H9 (cell line): ENCODE data around the gene WDR55. TPM values are rescaled to one million over a fixed set of nuclear protein-coding genes. Genes with fewer than 3 reads are reported as not detected.
"Not testable (repeated sequence)": the region's sequence is repeated elsewhere in the genome, so short reads cannot be mapped to it uniquely, and the experiment has no call there.

Experiments used
- DNase-seq: peaks from one replicate; pipeline ENCODE4 v3.0.0-alpha.2; 2017
- H2AFZ ChIP-seq: one replicate; pipeline ENCODE4 v1.6.1; 2013; ENCODE audit warnings: mild to moderate bottlenecking, low read length, control low read depth, moderate library complexity
- H2AK5ac ChIP-seq: 2 replicates; pipeline ENCODE4 v1.6.1; 2013; ENCODE audit warnings: low read length, control low read depth, mixed read lengths; ENCODE audit not compliant: insufficient read length
- H2BK120ac ChIP-seq: one replicate; pipeline ENCODE4 v1.6.1; 2013; ENCODE audit warnings: low read depth, mild to moderate bottlenecking, low read length, control low read depth, inconsistent platforms; ENCODE audit not compliant: poor library complexity, severe bottlenecking
- H2BK12ac ChIP-seq: 2 replicates; pipeline ENCODE4 v1.6.1; 2013; ENCODE audit warnings: low read length, control low read depth, mixed read lengths, low read depth; ENCODE audit not compliant: insufficient read length
- H2BK15ac ChIP-seq: 2 replicates; pipeline ENCODE4 v1.6.1; 2013; ENCODE audit warnings: low read depth, low read length, control low read depth
- H2BK20ac ChIP-seq: one replicate; pipeline ENCODE4 v1.6.1; 2013; ENCODE audit warnings: low read depth, mild to moderate bottlenecking, low read length, control low read depth, inconsistent platforms; ENCODE audit not compliant: poor library complexity, severe bottlenecking
- H2BK5ac ChIP-seq: 2 replicates; pipeline ENCODE4 v1.6.1; 2013; ENCODE audit warnings: low read length, control low read depth, mixed read lengths; ENCODE audit not compliant: insufficient read length
- H3K14ac ChIP-seq: 2 replicates; pipeline ENCODE4 v1.6.1; 2013; ENCODE audit warnings: low read length, control low read depth; ENCODE audit not compliant: insufficient read depth
- H3K18ac ChIP-seq: 2 replicates; pipeline ENCODE4 v1.6.1; 2013; ENCODE audit warnings: low read depth, mild to moderate bottlenecking, mixed read lengths, low read length, control low read depth; ENCODE audit not compliant: insufficient read length
- H3K23ac ChIP-seq: 2 replicates; pipeline ENCODE4 v1.6.1; 2013; ENCODE audit warnings: low read length, control low read depth, mixed read lengths, low read depth; ENCODE audit not compliant: insufficient read length
- H3K23me2 ChIP-seq: 2 replicates; pipeline ENCODE4 v1.6.1; 2013; ENCODE audit warnings: low read depth, mild to moderate bottlenecking, mixed read lengths, low read length, control low read depth; ENCODE audit not compliant: insufficient read length, poor library complexity, severe bottlenecking
- H3K27ac ChIP-seq: 2 replicates; pipeline ENCODE4 v1.5.1; 2013; ENCODE audit warnings: low read length, control low read depth, mixed read lengths, low read depth; ENCODE audit not compliant: insufficient read length
- H3K27me3 ChIP-seq: 2 replicates; pipeline ENCODE4 v1.6.1; 2013; ENCODE audit warnings: low read length, control low read depth, inconsistent platforms; ENCODE audit not compliant: insufficient read depth
- H3K4ac ChIP-seq: 2 replicates; pipeline ENCODE4 v1.6.1; 2013; ENCODE audit warnings: low read depth, mild to moderate bottlenecking, control low read depth, inconsistent platforms, low read length, moderate library complexity
- H3K4me1 ChIP-seq: 2 replicates; pipeline ENCODE4 v1.6.1; 2013; ENCODE audit warnings: low read length, control low read depth, inconsistent platforms; ENCODE audit not compliant: insufficient read depth
- H3K4me2 ChIP-seq: 2 replicates; pipeline ENCODE4 v1.6.1; 2013; ENCODE audit warnings: low read length, control low read depth, mixed read lengths; ENCODE audit not compliant: insufficient read length, insufficient read depth
- H3K56ac ChIP-seq: 2 replicates; pipeline ENCODE4 v1.6.1; 2013; ENCODE audit warnings: low read depth, mild to moderate bottlenecking, mixed read lengths, low read length, control low read depth; ENCODE audit not compliant: insufficient read length
- H3K79me1 ChIP-seq: 2 replicates; pipeline ENCODE4 v1.6.1; 2013; ENCODE audit warnings: low read depth, mild to moderate bottlenecking, moderate library complexity, low read length, control low read depth, inconsistent platforms; ENCODE audit not compliant: insufficient read depth, poor library complexity, severe bottlenecking
- H3K79me2 ChIP-seq: 2 replicates; pipeline ENCODE4 v1.6.1; 2013; ENCODE audit warnings: low read length, control low read depth, inconsistent platforms; ENCODE audit not compliant: insufficient read depth
- H3K9ac ChIP-seq: 2 replicates; pipeline ENCODE4 v1.6.1; 2013; ENCODE audit warnings: low read length, control low read depth, mixed read lengths; ENCODE audit not compliant: insufficient read length; ENCODE audit errors: extremely low read depth
- H3K9me3 ChIP-seq: one replicate; pipeline ENCODE4 v1.6.1; 2013; ENCODE audit warnings: low read depth, low read length, inconsistent platforms; ENCODE audit not compliant: control insufficient read depth
- H3T11ph ChIP-seq: one replicate; pipeline ENCODE4 v1.6.1; 2013; ENCODE audit warnings: mild to moderate bottlenecking, low read length, control low read depth, inconsistent platforms
- H4K20me1 ChIP-seq: one replicate; pipeline ENCODE4 v1.6.1; 2013; ENCODE audit not compliant: control insufficient read depth, insufficient read length, insufficient read depth
- H4K5ac ChIP-seq: 2 replicates; pipeline ENCODE4 v1.6.1; 2013; ENCODE audit warnings: low read depth, mild to moderate bottlenecking, mixed read lengths, low read length, control low read depth; ENCODE audit not compliant: insufficient read length
- H4K8ac ChIP-seq: replicated peaks from 2 replicates; pipeline ENCODE4 v1.6.1; 2013; ENCODE audit warnings: low read length, control low read depth, mixed read lengths, low read depth; ENCODE audit not compliant: insufficient read length
- H4K91ac ChIP-seq: 2 replicates; pipeline ENCODE4 v1.6.1; 2013; ENCODE audit warnings: low read depth, mild to moderate bottlenecking, moderate library complexity, mixed read lengths, low read length, control low read depth; ENCODE audit not compliant: insufficient read length
- H3K27ac Mint-ChIP-seq, 3 experiments: 2 replicates in 2 of 3; 3 replicates in 1 of 3; pipeline ENCODE4 v1.8.0; 2020 to 2021; ENCODE audit warnings: mixed read lengths in 3 of 3, mild to moderate bottlenecking in 1 of 3, moderate library complexity in 1 of 3
- H3K27me3 Mint-ChIP-seq: 2 replicates; pipeline ENCODE4 v1.8.0; 2021; ENCODE audit warnings: low read depth, mild to moderate bottlenecking, moderate library complexity, mixed read lengths
- H3K36me3 Mint-ChIP-seq, 3 experiments: 2 replicates in 2 of 3; 3 replicates in 1 of 3; pipeline ENCODE4 v1.8.0; 2020 to 2021; ENCODE audit warnings: low read depth in 3 of 3, mixed read lengths in 3 of 3; ENCODE audit not compliant: insufficient read depth in 1 of 3
- H3K4me1 Mint-ChIP-seq, 2 experiments: 2 replicates each; pipeline ENCODE4 v1.8.0; 2020; ENCODE audit warnings: mixed read lengths in 2 of 2
- H3K4me3 Mint-ChIP-seq, 2 experiments: 2 replicates in 1 of 2; 3 replicates in 1 of 2; pipeline ENCODE4 v1.8.0; 2020 to 2021; ENCODE audit warnings: mild to moderate bottlenecking in 2 of 2, mixed read lengths in 2 of 2, moderate library complexity in 1 of 2
- H3K9me3 Mint-ChIP-seq, 2 experiments: 2 replicates in 1 of 2; 3 replicates in 1 of 2; pipeline ENCODE4 v1.8.0; 2020; ENCODE audit warnings: mild to moderate bottlenecking in 2 of 2, mixed read lengths in 2 of 2, moderate library complexity in 1 of 2
- CTCF ChIP-seq: fragments of 200-600 bp; sonication (generic); conservative IDR thresholded peaks from 3 replicates; pipeline ENCODE4 v1.8.0; 2021; ENCODE audit warnings: antibody characterized with exemption, mild to moderate bottlenecking
- WGBS: extraction: QIAGEN DNeasy Blood & Tissue Kit; methylation state at CpG from one replicate; pipeline ENCODE4 v1.1.7; 2013; ENCODE audit warnings: missing lambda C conversion rate, low lambda C conversion rate, mixed read lengths; ENCODE audit not compliant: insufficient read length; ENCODE audit errors: extremely low coverage; 5-methylcytosine and 5-hydroxymethylcytosine counted together
- total RNA-seq: library from RNA; stranded (reverse); gene quantifications from 2 replicates; pipeline ENCODE4 v1.2.1, GENCODE V29; 2021

WDR55 gene
- total RNA-seq, 1 experiment from 2014 or later = 24.7 TPM

DNA sequence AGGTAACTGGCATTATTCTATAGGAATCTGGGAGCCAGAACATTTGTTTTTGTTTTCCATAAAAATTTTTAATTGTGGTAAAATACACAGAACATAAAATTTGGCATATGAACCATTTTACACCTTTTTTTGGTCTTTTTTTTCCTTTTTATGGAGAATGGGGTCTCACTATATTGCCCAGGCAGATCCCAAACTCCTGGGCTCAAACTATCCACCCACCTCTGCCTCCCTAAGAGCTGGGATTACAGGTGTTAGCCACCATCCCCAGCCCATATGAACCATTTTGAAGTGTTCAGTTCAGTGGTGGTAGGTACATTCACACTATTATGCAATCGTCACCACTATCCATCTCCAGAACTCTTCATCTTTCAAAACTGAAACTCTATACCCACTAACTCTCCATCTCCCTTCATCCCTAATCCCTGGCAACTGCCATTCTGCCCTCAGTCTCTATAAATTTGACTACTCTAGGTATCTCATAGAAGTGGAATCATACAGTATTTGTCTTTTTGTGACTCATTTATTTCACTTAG lies 48.9 kb downstream of the WDR55 start:
- Mint-ChIP-seq H3K4me1 (peaks cover 6 to 12% of the 10 kb centered on the region in 2 experiments), H3K4me3 (no peak overlapping the region)
- H4K8ac ChIP-seq = no peak overlapping the region

GRCh38 chr5:140716238-140716637 lies 51.5 kb downstream of the WDR55 start:
- H3K9me3 ChIP-seq, H3K4me2 ChIP-seq, H2BK120ac ChIP-seq, H4K20me1 ChIP-seq, H3K56ac ChIP-seq, H3K79me2 ChIP-seq, H3K23me2 ChIP-seq, H4K8ac ChIP-seq, H2AFZ ChIP-seq, DNase-seq, H3K27ac ChIP-seq, H3K4ac ChIP-seq, H4K5ac ChIP-seq, H3K27me3 ChIP-seq, H3K14ac ChIP-seq, H2AK5ac ChIP-seq, H3T11ph ChIP-seq, H3K4me1 Mint-ChIP-seq, H3K79me1 ChIP-seq, H3K36me3 Mint-ChIP-seq, H3K27ac Mint-ChIP-seq, H3K9ac ChIP-seq, H3K4me1 ChIP-seq, H3K23ac ChIP-seq, H3K9me3 Mint-ChIP-seq, H4K91ac ChIP-seq, H3K18ac ChIP-seq, H3K4me3 Mint-ChIP-seq, H2BK12ac ChIP-seq, H3K27me3 Mint-ChIP-seq, H2BK15ac ChIP-seq, H2BK20ac ChIP-seq, H2BK5ac ChIP-seq: not testable (repeated sequence)
- WGBS = no CpG with 5 or more reads among the region's 2 CpGs

More for the DNA sequence above, 48.9 kb downstream of the WDR55 start:
- Histone ChIP-seq H3K79me1 (no peaks in the 10 kb centered on the region), H3K23ac (no peak overlapping the region), H2AFZ (no peak overlapping the region), H3K56ac (no peak overlapping the region), H2BK12ac (no peak overlapping the region), H2AK5ac (no peak overlapping the region), H2BK20ac (no peak overlapping the region), H2BK5ac (no peak overlapping the region), H3K23me2 (peaks cover 2% of the 10 kb centered on the region), H3K9me3 (no peaks in the 10 kb centered on the region), H4K20me1 (no peaks in the 10 kb centered on the region), H3K4ac (no peak overlapping the region), H2BK120ac (no peak overlapping the region), H3K27ac (no peak overlapping the region), H3K9ac (no peak overlapping the region), H3K18ac (no peak overlapping the region), H4K91ac (no peak overlapping the region), H3K27me3 (no peaks in the 10 kb centered on the region), H3K79me2 (no peaks in the 10 kb centered on the region), H2BK15ac (no peak overlapping the region), H4K5ac (no peak overlapping the region), H3K4me2 (no peak overlapping the region), H3K14ac (no peak overlapping the region), H3K4me1 (no peaks in the 10 kb centered on the region), H3T11ph (no peak overlapping the region)
- peaks cover 6% of the 10 kb centered on the region for H3K27me3 Mint-ChIP-seq
- DNase-seq = no peak
- H3K9me3 Mint-ChIP-seq = no peaks in the 10 kb centered on the region; a peak in 1 of 5 replicates
- H3K36me3 Mint-ChIP-seq = no peaks in the 10 kb centered on the region
- TF ChIP-seq CTCF = no peak
- WGBS = no CpG with 5 or more reads among the region's 1 CpG
- no peak overlapping the region for H3K27ac Mint-ChIP-seq
